Glutamatergic neuron (in vitro differentiated cells): ENCODE results near the gene MAP3K20. TPM values are rescaled to one million over a fixed set of nuclear protein-coding genes. Genes with fewer than 3 reads are reported as not detected.

Experiments used
- DNase-seq: peaks from one replicate; pipeline ENCODE4 v3.0.0; 2022
- H3K27ac Mint-ChIP-seq: one replicate; pipeline ENCODE4 v1.8.0; 2020; ENCODE audit warnings: mild to moderate bottlenecking, mixed read lengths, inconsistent platforms; ENCODE audit not compliant: unreplicated experiment
- H3K27me3 Mint-ChIP-seq: one replicate; pipeline ENCODE4 v1.8.0; 2020; ENCODE audit warnings: mild to moderate bottlenecking, moderate library complexity, mixed read lengths, inconsistent platforms; ENCODE audit not compliant: unreplicated experiment
- H3K36me3 Mint-ChIP-seq: one replicate; pipeline ENCODE4 v1.8.0; 2020; ENCODE audit warnings: mild to moderate bottlenecking, mixed read lengths, inconsistent platforms; ENCODE audit not compliant: unreplicated experiment
- H3K4me1 Mint-ChIP-seq: one replicate; pipeline ENCODE4 v1.8.0; 2020; ENCODE audit warnings: mild to moderate bottlenecking, low read depth, mixed read lengths, inconsistent platforms; ENCODE audit not compliant: unreplicated experiment
- H3K4me3 Mint-ChIP-seq: one replicate; pipeline ENCODE4 v1.8.0; 2020; ENCODE audit warnings: mild to moderate bottlenecking, mixed read lengths, inconsistent platforms; ENCODE audit not compliant: unreplicated experiment
- H3K9me3 Mint-ChIP-seq: one replicate; pipeline ENCODE4 v1.8.0; 2020; ENCODE audit warnings: mild to moderate bottlenecking, moderate library complexity, mixed read lengths, inconsistent platforms; ENCODE audit not compliant: unreplicated experiment
- long read RNA-seq: library from polyadenylated mRNA; unstranded; transcript quantifications from one replicate; pipeline ENCODE4 v2.0.0, GENCODE V29; 2020; ENCODE audit not compliant: unreplicated experiment
- total RNA-seq: library from RNA; stranded (reverse); fragmentation: NEBNext Ultra II Directional; extraction: Animal tissue kit (Norgen Biotek cat#: 25700); gene quantifications from one replicate; pipeline ENCODE4 v1.2.1, GENCODE V29; 2021; ENCODE audit not compliant: unreplicated experiment
- TF ChIP-seq, protein P1 (sequence below): fragments of 200-600 bp; sonication (generic); IDR thresholded peaks from one replicate; pipeline ENCODE4 v1.5.0; 2021; ENCODE audit not compliant: partially characterized antibody, unreplicated experiment

Gene MAP3K20
- 0.76 TPM for total RNA-seq
- long read RNA-seq = 0 reads

DNA sequence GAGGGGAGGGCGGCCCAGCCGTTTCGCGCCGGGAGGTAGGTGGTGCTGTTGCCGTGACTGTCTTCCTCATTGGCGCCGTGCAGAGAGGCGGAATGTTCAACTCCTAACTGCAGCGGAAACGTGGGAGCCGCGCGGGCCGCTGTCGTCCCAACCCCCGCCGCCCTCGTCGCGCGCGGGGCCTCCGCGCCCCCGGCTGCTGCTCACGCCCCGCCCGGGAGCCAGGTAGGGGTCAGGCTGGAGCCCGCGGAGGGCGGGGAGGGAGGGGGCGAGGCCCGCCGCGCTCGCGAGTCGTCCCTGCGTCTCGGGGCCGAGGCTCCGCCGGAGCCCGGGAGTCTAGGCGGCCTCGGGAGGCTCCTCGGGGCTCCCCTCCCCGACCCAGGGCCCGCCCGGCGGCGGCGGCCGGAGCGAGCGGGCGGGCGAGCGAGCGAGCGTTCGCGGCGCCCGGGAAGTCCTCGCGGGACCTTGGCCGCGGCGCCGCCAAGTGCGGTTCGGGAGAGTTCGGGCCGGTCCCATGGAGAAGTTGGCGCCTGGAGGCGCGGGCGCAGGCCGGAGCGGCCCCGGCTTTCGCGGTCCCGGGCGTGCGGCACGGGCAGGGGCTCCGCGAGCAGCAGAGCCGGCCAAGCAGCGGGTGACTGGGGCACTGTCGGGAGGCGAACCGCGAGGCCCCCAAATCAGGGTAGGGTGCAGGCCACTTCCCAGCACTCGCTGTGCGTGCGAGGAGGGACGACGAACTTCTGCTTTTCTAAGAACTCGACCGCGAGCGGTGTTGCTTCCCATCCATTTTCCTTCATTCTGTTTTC lies at the start of gene MAP3K20:
TSS of gene MAP3K20 (plus strand) at position 66 of the 800 bp plus-strand sequence. CDS start 15,186 bp downstream, outside the sequence.
- DNase-seq = peak; percentile 55
- H3K4me3 Mint-ChIP-seq = peak within 1 kb of the TSS; percentile 88
- H3K27me3 Mint-ChIP-seq = no peaks in the 10 kb centered on the region
- peaks cover 2% of the 10 kb centered on the region for H3K9me3 Mint-ChIP-seq
- H3K36me3 Mint-ChIP-seq = no peaks in the 10 kb centered on the region
- H3K4me1 Mint-ChIP-seq = no peaks in the 10 kb centered on the region
- H3K27ac Mint-ChIP-seq = no peak within 1 kb of the TSS
- TF ChIP-seq, protein P1, sequence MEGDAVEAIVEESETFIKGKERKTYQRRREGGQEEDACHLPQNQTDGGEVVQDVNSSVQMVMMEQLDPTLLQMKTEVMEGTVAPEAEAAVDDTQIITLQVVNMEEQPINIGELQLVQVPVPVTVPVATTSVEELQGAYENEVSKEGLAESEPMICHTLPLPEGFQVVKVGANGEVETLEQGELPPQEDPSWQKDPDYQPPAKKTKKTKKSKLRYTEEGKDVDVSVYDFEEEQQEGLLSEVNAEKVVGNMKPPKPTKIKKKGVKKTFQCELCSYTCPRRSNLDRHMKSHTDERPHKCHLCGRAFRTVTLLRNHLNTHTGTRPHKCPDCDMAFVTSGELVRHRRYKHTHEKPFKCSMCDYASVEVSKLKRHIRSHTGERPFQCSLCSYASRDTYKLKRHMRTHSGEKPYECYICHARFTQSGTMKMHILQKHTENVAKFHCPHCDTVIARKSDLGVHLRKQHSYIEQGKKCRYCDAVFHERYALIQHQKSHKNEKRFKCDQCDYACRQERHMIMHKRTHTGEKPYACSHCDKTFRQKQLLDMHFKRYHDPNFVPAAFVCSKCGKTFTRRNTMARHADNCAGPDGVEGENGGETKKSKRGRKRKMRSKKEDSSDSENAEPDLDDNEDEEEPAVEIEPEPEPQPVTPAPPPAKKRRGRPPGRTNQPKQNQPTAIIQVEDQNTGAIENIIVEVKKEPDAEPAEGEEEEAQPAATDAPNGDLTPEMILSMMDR = no peak

DNA sequence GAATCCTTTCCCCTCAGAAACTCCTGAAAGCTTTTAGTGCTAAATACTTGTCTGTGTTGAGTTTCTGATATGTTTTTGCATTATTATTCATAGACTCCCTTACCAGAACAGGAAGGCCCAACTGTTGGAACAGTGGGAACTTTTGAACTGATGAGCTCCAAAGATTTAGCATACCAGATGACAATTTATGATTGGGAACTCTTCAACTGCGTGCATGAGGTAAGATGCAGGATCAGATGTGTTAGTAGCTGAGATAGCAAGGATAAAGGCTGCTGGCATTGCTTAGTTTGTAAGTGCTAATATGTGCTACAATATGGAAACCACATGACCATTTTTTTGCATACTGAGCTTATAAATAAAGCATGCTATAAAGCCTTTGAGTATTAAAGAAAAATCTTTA lies 49.2 kb upstream of the MAP3K20 start:
- Mint-ChIP-seq H3K27me3 (no peaks in the 10 kb centered on the region), H3K4me1 (peaks cover 8% of the 10 kb centered on the region), H3K27ac (no peak overlapping the region), H3K9me3 (no peaks in the 10 kb centered on the region), H3K36me3 (no peaks in the 10 kb centered on the region), H3K4me3 (no peak overlapping the region)
- no peak for DNase-seq
- TF ChIP-seq, protein P1 = no peak

DNA sequence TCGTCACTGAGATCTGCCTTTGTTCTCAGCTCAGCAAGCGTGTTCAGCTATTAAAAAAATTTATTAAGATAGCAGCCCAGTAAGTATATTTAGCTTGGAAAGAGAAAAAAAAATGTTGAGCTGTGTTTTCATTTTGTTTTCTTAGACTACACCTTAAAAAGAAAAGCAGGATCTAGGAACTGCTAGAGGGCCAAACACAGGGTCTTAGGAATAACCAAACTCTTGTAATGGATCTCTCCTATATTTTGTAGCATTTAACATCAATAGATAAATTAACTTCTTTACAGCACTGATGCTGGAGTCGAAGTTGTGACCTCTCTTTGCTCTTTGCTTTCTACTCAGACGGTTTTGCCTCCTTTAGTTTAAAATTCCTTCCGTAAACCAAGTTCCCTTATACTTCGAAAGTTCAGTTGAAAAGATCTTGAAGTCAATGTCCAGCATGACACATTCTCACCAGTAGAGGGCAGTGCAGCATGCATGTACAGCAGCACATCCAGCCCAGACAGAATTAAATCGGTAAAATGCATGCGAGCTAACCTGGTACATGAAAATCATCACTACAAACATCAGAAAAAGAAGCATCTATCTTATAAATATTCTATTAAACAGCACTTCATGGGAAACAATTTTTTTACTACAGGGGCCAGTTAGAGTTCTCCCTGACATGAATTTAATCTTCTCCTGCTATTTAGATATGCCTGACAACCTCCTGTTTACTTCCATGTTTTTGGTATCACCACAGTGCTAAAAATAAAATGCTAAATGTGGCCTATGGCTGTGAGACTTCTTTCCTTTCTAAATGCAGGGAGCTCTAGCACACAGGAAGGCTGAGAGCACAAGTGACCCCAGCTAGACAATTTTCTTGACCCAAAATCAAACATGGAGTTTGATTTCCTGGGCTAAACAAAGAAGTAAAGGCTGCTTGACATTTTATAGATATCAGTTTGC lies 48.2 kb upstream of the MAP3K20 start:
- Mint-ChIP-seq H3K9me3 (no peaks in the 10 kb centered on the region), H3K27me3 (no peaks in the 10 kb centered on the region), H3K27ac (no peak overlapping the region), H3K4me1 (peaks cover 8% of the 10 kb centered on the region), H3K36me3 (no peaks in the 10 kb centered on the region), H3K4me3 (no peak overlapping the region)
- TF ChIP-seq, protein P1 = peak; percentile 94
- peak; percentile 76 for DNase-seq

DNA sequence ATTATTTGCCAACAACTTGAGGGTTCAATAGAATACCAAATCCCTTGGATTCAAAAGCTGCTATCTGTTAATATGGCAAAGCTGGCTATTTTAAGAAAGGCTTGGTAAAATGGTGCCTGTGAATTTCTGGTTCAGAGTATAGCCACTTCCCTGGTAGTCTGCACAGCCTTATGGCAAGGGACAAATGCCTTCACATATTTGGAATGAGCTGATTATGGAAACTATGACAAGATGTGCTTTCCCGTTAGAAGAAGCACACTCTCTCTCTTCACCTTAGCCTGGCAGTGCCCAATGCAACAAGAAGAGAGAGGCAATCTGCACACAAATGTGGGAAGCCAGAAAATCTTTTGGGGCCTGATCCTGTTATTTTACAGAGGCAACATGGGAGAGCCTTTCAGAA lies 47.5 kb upstream of the MAP3K20 start:
- Mint-ChIP-seq H3K36me3 (no peaks in the 10 kb centered on the region), H3K4me1 (peaks cover 8% of the 10 kb centered on the region), H3K27me3 (no peaks in the 10 kb centered on the region), H3K4me3 (no peak overlapping the region), H3K9me3 (no peaks in the 10 kb centered on the region), H3K27ac (no peak overlapping the region)
- no peak for DNase-seq
- TF ChIP-seq, protein P1 = no peak
